Right kidney (tissue), 9 donors: ENCODE measurements around the gene OTULINL.
"Not testable (repeated sequence)": the region's sequence is repeated elsewhere in the genome, so short reads cannot be mapped to it uniquely, and the experiment has no call there.

Source experiments
- DNase-seq: peaks from one replicate; pipeline ENCODE4 v3.0.0-alpha.2; 2016
- long read RNA-seq, 8 donors: transcript quantifications; one replicate each; lab custom pipeline, GENCODE V29; 2026

Gene OTULINL
- long read RNA-seq, donor 1, partial matches to known transcripts, result 3,310 of 3,313 reads
- long read RNA-seq, donor 1, other reads (novel, unspliced or antisense), result 0 of 3,313 reads
- long read RNA-seq, donor 2, partial matches to known transcripts, result 0 of 3 reads
- long read RNA-seq, donor 2, other reads (novel, unspliced or antisense), result 0 of 3 reads
- long read RNA-seq, donor 3, transcript OTULINL-201 (8 exons, 3,597 nt), result major isoform, 5 of 1,127 reads
- long read RNA-seq, donor 3, partial matches to known transcripts, result 1,122 of 1,127 reads
- long read RNA-seq, donor 3, other reads (novel, unspliced or antisense), result 0 of 1,127 reads
- long read RNA-seq, donor 4, partial matches to known transcripts, result 2,009 of 2,011 reads
- long read RNA-seq, donor 4, other reads (novel, unspliced or antisense), result 0 of 2,011 reads
- long read RNA-seq, donor 5, partial matches to known transcripts, result 2,569 of 2,572 reads
- long read RNA-seq, donor 5, other reads (novel, unspliced or antisense), result 0 of 2,572 reads
- long read RNA-seq, donor 6, partial matches to known transcripts, result 0 of 1 reads
- long read RNA-seq, donor 6, other reads (novel, unspliced or antisense), result 0 of 1 reads
- long read RNA-seq, donor 7, transcript OTULINL-201 (8 exons, 3,597 nt), result major isoform, 5 of 3,804 reads
- long read RNA-seq, donor 7, partial matches to known transcripts, result 3,799 of 3,804 reads
- long read RNA-seq, donor 7, other reads (novel, unspliced or antisense), result 0 of 3,804 reads
- long read RNA-seq, donor 8, partial matches to known transcripts, result 0 of 1 reads
- long read RNA-seq, donor 8, other reads (novel, unspliced or antisense), result 0 of 1 reads

GRCh38 chr5:14581106-14581890 is at the start of gene OTULINL:
OTULINL (plus strand) TSS chr5:14581792; CDS start chr5:14581895, 103 bp downstream.
- DNase-seq, result peak; percentile 88

GRCh38 chr5:14532180-14532579 is 49.4 kb upstream of the OTULINL start:
- no peak for DNase-seq

- peak; percentile 22 for DNase-seq
Observed at GRCh38 chr5:14534773-14535172, 46.8 kb upstream of the OTULINL start.

GRCh38 chr5:14545308-14545707 is 36.3 kb upstream of the OTULINL start:
- DNase-seq, result no peak

GRCh38 chr5:14545862-14546261 is 35.7 kb upstream of the OTULINL start:
- no peak for DNase-seq

- DNase-seq, result no peak
Observed at GRCh38 chr5:14547666-14548065, 33.9 kb upstream of the OTULINL start.

- DNase-seq, result no peak
Observed at GRCh38 chr5:14551211-14551610, 30.4 kb upstream of the OTULINL start.

GRCh38 chr5:14552017-14552416 is 29.6 kb upstream of the OTULINL start:
- DNase-seq, result no peak

- DNase-seq, result not testable (repeated sequence)
Observed at GRCh38 chr5:14554288-14554687, 27.3 kb upstream of the OTULINL start.

GRCh38 chr5:14556015-14556414 is 25.6 kb upstream of the OTULINL start:
- DNase-seq, result no peak

- DNase-seq, result peak; percentile 3
Observed at GRCh38 chr5:14557203-14557770, 24.3 kb upstream of the OTULINL start.

GRCh38 chr5:14557791-14558415 is 23.7 kb upstream of the OTULINL start:
- no peak for DNase-seq

GRCh38 chr5:14560091-14560595 is 21.4 kb upstream of the OTULINL start:
- DNase-seq, result no peak

- no peak for DNase-seq
Observed at GRCh38 chr5:14561741-14562140, 19.9 kb upstream of the OTULINL start.

GRCh38 chr5:14568333-14568732 is 13.3 kb upstream of the OTULINL start:
- no peak for DNase-seq

- no peak for DNase-seq
Observed at GRCh38 chr5:14569948-14570691, 11.5 kb upstream of the OTULINL start.

GRCh38 chr5:14571901-14572300 is 9.7 kb upstream of the OTULINL start:
- DNase-seq, result no peak

- DNase-seq, result no peak
Observed at GRCh38 chr5:14572385-14572784, 9.2 kb upstream of the OTULINL start.

GRCh38 chr5:14572836-14573235 is 8.8 kb upstream of the OTULINL start:
- DNase-seq, result no peak

GRCh38 chr5:14574096-14574495 is 7.5 kb upstream of the OTULINL start:
- no peak for DNase-seq
